SK-N-SH (cell line): ENCODE results near the gene SCAANT1. TPM values are rescaled to one million over a fixed set of nuclear protein-coding genes. Genes with fewer than 3 reads are reported as not detected.

ENCODE experiments used
- CTCF ChIA-PET: fragments of 300-600, 350-600 bp; formaldehyde crosslinking; extraction: SDS; loops from one replicate; lab custom pipeline; 2021; lab: Yijun Ruan, JAX
- POLR2A ChIA-PET: fragments of 350-600 bp; sonication (Branson Sonifier 250); formaldehyde crosslinking; extraction: SDS; loops from one replicate; lab custom pipeline; 2020; ENCODE audit warnings: antibody characterized with exemption, inconsistent platforms; lab: Yijun Ruan, JAX
- DNase-seq: peaks from one replicate; pipeline ENCODE4 v3.0.0; 2012
- H2AFZ ChIP-seq: fragments of 200-600 bp; sonication (generic); 2 replicates; pipeline ENCODE4 v1.8.1; 2016; ENCODE audit warnings: antibody characterized with exemption, mild to moderate bottlenecking, low read depth
- H3F3A ChIP-seq: fragments of 200-600 bp; sonication (generic); replicated peaks from 2 replicates; pipeline ENCODE3; 2016; ENCODE audit warnings: antibody characterized with exemption, mild to moderate bottlenecking; ENCODE audit not compliant: insufficient read depth
- H3K27ac ChIP-seq, 2 experiments: fragments of 200-500 bp in 1 of 2; fragments of 200-600 bp in 1 of 2; sonication (Bioruptor generic) in 1 of 2; sonication (generic), shearing (Covaris generic) in 1 of 2; 2 replicates each; pipeline versions ENCODE4 v1.5.1 to v1.6.1; 2014 to 2016; ENCODE audit warnings: low read depth in 2 of 2, inconsistent platforms in 1 of 2, low read length in 1 of 2, mild to moderate bottlenecking in 1 of 2, mixed read lengths in 1 of 2
- H3K27me3 ChIP-seq: fragments of 200-600 bp; sonication (generic), shearing (Covaris generic); 2 replicates; pipeline ENCODE4 v1.6.1; 2016; ENCODE audit warnings: mixed run types; ENCODE audit not compliant: insufficient read depth
- H3K36me3 ChIP-seq, 2 experiments: fragments of 200-500 bp in 1 of 2; fragments of 200-600 bp in 1 of 2; sonication (Bioruptor generic) in 1 of 2; sonication (generic) in 1 of 2; replicated peaks in 1 of 2; 2 replicates each; pipeline versions ENCODE3 to v1.5.1; 2014 to 2016; ENCODE audit warnings: low read length in 1 of 2, mild to moderate bottlenecking in 1 of 2; ENCODE audit not compliant: insufficient read depth in 2 of 2, control insufficient read depth in 1 of 2
- H3K4me1 ChIP-seq, 2 experiments: fragments of 200-500 bp in 1 of 2; fragments of 200-600 bp in 1 of 2; sonication (Bioruptor generic) in 1 of 2; sonication (generic), shearing (Covaris generic) in 1 of 2; 2 replicates each; pipeline versions ENCODE4 v1.5.1 to v1.6.1; 2014 to 2016; ENCODE audit warnings: low read depth in 1 of 2, low read length in 1 of 2, mixed run types in 1 of 2; ENCODE audit not compliant: insufficient read depth in 2 of 2, control insufficient read depth in 1 of 2
- H3K4me2 ChIP-seq: fragments of 200-600 bp; sonication (generic), shearing (Covaris generic); 2 replicates; pipeline ENCODE4 v1.6.1; 2017; ENCODE audit warnings: mixed run types
- H3K4me3 ChIP-seq, 2 experiments: fragments of 200-500 bp in 1 of 2; fragments of 200-600 bp in 1 of 2; sonication (Bioruptor generic) in 1 of 2; sonication (generic), shearing (Covaris generic) in 1 of 2; 2 replicates each; pipeline versions ENCODE4 v1.5.1 to v1.8.1; 2014 to 2016; ENCODE audit warnings: low read depth in 2 of 2, inconsistent platforms in 1 of 2, low read length in 1 of 2, mild to moderate bottlenecking in 1 of 2, mixed read lengths in 1 of 2, moderate library complexity in 1 of 2
- H3K79me2 ChIP-seq: fragments of 200-600 bp; sonication (generic); 2 replicates; pipeline ENCODE4 v1.8.1; 2017; ENCODE audit warnings: mild to moderate bottlenecking; ENCODE audit not compliant: insufficient read depth
- H3K9ac ChIP-seq: fragments of 200-600 bp; sonication (generic); 2 replicates; pipeline ENCODE4 v1.6.1; 2017; ENCODE audit warnings: mixed run types
- H3K9me2 ChIP-seq: fragments of 200-600 bp; sonication (generic); 2 replicates; pipeline ENCODE4 v1.6.1; 2017; ENCODE audit warnings: mixed run types
- H3K9me3 ChIP-seq: fragments of 200-600 bp; sonication (generic); 2 replicates; pipeline ENCODE4 v1.6.1; 2017; ENCODE audit warnings: mixed run types, mild to moderate bottlenecking, moderate library complexity
- H4K20me1 ChIP-seq: fragments of 200-600 bp; sonication (generic); 2 replicates; pipeline ENCODE4 v1.6.1; 2017; ENCODE audit warnings: mild to moderate bottlenecking, mixed run types; ENCODE audit not compliant: insufficient read depth
- ELF1 ChIP-seq: IDR thresholded peaks from 2 replicates; pipeline ENCODE4 v1.4.0; 2012
- SMC3 ChIP-seq: IDR thresholded peaks from 2 replicates; pipeline ENCODE4 v1.6.1; 2012; ENCODE audit warnings: low read depth, low read length, improper control_type of control experiment
- TAF1 ChIP-seq: IDR thresholded peaks from 2 replicates; pipeline ENCODE4 v1.6.1; 2012; ENCODE audit warnings: low read depth, mild to moderate bottlenecking, low read length, moderate library complexity, borderline replicate concordance
- USF2 ChIP-seq: fragments of 150-350 bp; IDR thresholded peaks from 2 replicates; pipeline ENCODE4 v1.6.1; 2017; ENCODE audit warnings: antibody characterized with exemption, low read length, low read depth, borderline replicate concordance
- WGBS: methylation state at CpG from one replicate; pipeline ENCODE4 v1.1.6; 2017; ENCODE audit warnings: low lambda C conversion rate; 5-methylcytosine and 5-hydroxymethylcytosine counted together
- polyA plus RNA-seq, 3 experiments: library from polyadenylated mRNA; depleted of rRNA; stranded (reverse); fragments of >200 nt; gene quantifications; 2 replicates each; pipeline ENCODE4 v1.2.3, GENCODE V29; 2012

SCAANT1 gene
- polyA plus RNA-seq, 1 of the 3 experiments (the other 2 are of a cell fraction) = not detected

- Histone ChIP-seq H3K27me3 (no peaks in the 10 kb centered on the region), H3K9ac (no peak overlapping the region), H3K4me2 (no peak overlapping the region), H3K9me2 (no peaks in the 10 kb centered on the region), H4K20me1 (peaks cover 44% of the 10 kb centered on the region), H3K9me3 (no peaks in the 10 kb centered on the region), H3F3A (no peaks in the 10 kb centered on the region), H3K27ac (no peak overlapping the region), H3K79me2 (peaks cover 81% of the 10 kb centered on the region), H3K4me3 (no peak overlapping the region), H3K36me3 (peaks cover 10 to 16% of the 10 kb centered on the region in 2 experiments), H2AFZ (no peak overlapping the region), H3K4me1 (peaks cover 0 to 2% of the 10 kb centered on the region in 2 experiments; a peak in 1 of 4 replicates)
- WGBS = 92% methylated on average over 3 of the region's 3 CpGs
- ChIA-PET POLR2A (no interaction called here), CTCF (no interaction called here)
- TF ChIP-seq SMC3 = no peak
- no peak for DNase-seq
These were observed 20.5 kb upstream of the SCAANT1 start for GRCh38 chr3:63932509-63933212.

- Histone ChIP-seq H4K20me1 (peaks cover 45% of the 10 kb centered on the region), H3K27ac (no peak overlapping the region), H3K4me3 (no peak overlapping the region), H3K9me3 (no peaks in the 10 kb centered on the region), H3K4me2 (no peak overlapping the region), H3K79me2 (peaks cover 81% of the 10 kb centered on the region), H3K4me1 (no peaks in the 10 kb centered on the region; a peak in 1 of 4 replicates), H3K9me2 (no peaks in the 10 kb centered on the region), H2AFZ (no peak overlapping the region), H3F3A (no peaks in the 10 kb centered on the region), H3K9ac (no peak overlapping the region), H3K27me3 (no peaks in the 10 kb centered on the region), H3K36me3 (peaks cover 6 to 14% of the 10 kb centered on the region in 2 experiments)
- TF ChIP-seq TAF1 = no peak
- ChIA-PET POLR2A (no interaction called here), CTCF (interaction anchor here (0.9 kb wide), 1 partner anchor 11 kb away, joined by 3 read pairs; no protein-coding TSS in a partner anchor)
- peak; percentile 10 for DNase-seq
- 84% methylated on average over 3 of the region's 3 CpGs for WGBS
These were observed 19.1 kb upstream of the SCAANT1 start for GRCh38 chr3:63931290-63931689.

GRCh38 chr3:63927422-63928280, 15.5 kb upstream of the SCAANT1 start:
- H3K27me3 ChIP-seq = no peaks in the 10 kb centered on the region
- no peak overlapping the region for H3K4me2 ChIP-seq
- no peak overlapping the region for H3K27ac ChIP-seq
- no peaks in the 10 kb centered on the region for H3K9me2 ChIP-seq
- POLR2A ChIA-PET = no interaction called here
- no peak for DNase-seq
- no peaks in the 10 kb centered on the region for H3K4me1 ChIP-seq
- WGBS = 94% methylated on average over 10 of the region's 10 CpGs
- no peak overlapping the region for H2AFZ ChIP-seq
- no peak overlapping the region for H3K9ac ChIP-seq
- peaks cover 11 to 13% of the 10 kb centered on the region in 2 experiments for H3K36me3 ChIP-seq
- TF ChIP-seq USF2 (no peak), ELF1 (no peak)
- CTCF ChIA-PET = interaction anchor here (0.6 to 0.8 kb wide), 2 partner anchors 16 to 495 kb away, joined by 3 to 4 read pairs; no protein-coding TSS in a partner anchor
- peaks cover 72% of the 10 kb centered on the region for H3K79me2 ChIP-seq
- H3K9me3 ChIP-seq = no peaks in the 10 kb centered on the region
- H3K4me3 ChIP-seq = no peak overlapping the region
- peaks cover 32% of the 10 kb centered on the region for H4K20me1 ChIP-seq
- H3F3A ChIP-seq = no peaks in the 10 kb centered on the region
